CD4-positive, alpha-beta T cell treated with Interleukin-4 for 4 hours (primary cell): ENCODE measurements around the gene SLC25A19.

ENCODE experiments used
- DNase-seq: peaks from one replicate; pipeline ENCODE4 v3.0.0-alpha.2; 2020

SLC25A19 gene

DNA sequence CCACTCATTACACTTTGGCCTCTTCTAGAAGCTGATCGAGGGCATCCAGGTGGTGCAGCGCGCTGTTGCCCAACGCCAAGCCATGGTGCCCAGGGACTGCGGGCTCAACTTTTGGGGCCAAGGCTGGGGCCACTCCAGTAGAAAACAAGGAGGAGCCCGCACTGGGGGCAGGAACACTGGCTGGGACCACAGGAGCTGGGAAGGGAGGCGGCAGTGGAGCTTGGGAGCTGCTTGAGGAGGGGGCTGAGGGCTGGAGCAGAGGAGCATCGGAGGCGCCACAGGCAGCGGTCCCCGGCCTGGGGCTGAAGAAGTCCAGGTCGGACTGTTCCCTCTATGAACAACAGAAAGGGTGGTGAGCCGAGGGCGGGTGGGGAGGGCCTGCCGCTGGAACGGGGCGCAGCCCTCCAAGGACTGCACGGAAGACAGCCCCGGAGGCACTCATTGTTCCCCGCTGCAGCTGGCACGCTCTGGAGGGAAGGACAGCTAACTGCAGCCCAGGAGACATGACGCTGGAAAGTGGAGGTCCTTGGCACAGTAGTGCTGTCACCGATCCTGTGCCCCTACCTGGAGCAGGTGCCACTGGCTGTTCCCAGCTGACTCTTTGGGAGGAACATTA lies 49.3 kb downstream of the SLC25A19 start:
- DNase-seq, result no peak

DNA sequence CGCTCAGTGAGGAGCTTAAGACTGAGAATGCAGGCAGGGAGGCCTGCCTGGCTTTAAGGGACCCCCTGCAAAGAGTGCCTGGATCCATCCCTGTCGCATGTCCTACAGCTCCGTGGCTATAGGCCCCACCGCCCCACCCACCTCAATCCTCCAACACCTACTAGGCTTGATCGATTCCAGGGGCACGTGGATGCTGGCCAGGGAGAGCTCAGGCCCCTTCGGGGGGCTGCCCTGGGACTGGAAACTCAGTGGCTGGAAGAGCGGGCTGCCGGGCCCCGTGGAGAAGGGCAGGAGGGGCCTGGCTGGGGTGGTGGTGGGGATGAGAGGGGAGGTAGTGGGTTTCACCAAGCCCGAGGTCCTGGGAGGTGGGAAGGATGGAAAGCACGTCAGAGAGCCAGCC lies 50.0 kb downstream of the SLC25A19 start:
- DNase-seq, result no peak

DNA sequence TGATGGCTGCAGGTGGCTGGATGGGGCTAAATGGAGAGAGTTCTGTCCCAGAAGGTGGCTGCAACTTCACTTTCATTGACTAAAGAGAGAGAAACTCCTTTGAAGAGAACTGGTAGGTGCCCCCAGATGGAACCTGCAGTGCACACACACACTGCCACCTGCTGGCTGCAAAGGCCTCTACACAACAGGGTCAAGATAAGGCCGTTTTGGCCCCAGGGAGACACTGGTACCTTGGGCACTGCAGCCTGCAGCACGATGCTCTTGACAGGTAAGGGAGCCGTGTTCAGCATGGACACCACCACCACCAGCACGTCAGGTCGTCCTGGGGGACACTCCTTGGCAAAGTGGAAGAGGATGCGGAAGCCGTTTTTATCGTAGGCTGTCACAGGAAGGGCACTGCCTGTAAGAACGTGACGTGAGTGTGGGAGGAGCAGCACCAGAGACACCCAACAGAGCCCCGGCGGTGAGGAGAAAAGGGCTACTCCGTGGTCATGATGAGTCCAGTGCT lies 50.5 kb downstream of the SLC25A19 start:
- peak; percentile 60 for DNase-seq

DNA sequence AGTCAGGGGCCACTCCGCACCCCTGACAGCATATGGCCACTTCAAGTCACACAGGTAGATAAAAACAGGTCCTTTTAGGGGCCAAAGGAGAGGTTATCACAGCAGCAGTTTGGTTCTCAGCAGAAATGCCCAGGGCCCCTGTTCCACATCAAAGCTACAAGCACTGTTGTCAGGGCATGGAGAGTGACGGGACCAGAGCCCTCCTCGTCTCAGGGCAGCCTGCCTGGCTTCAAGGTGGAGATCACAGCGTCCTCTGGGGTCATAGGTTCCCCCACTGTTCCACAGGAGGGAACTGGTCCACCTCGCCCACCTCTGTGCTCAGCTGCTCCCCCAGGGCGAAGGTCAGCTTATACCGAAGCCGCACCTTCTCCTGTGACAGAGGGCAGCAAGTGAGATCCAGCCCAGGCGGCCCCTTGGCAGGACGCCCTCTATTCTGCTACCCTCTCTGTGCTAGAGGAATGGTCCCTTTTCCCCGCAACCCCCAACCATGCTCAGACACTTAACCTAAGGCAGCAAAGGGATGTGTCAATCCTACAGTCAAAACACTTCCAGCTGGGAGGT lies 51.1 kb downstream of the SLC25A19 start:
- DNase-seq, result no peak

DNA sequence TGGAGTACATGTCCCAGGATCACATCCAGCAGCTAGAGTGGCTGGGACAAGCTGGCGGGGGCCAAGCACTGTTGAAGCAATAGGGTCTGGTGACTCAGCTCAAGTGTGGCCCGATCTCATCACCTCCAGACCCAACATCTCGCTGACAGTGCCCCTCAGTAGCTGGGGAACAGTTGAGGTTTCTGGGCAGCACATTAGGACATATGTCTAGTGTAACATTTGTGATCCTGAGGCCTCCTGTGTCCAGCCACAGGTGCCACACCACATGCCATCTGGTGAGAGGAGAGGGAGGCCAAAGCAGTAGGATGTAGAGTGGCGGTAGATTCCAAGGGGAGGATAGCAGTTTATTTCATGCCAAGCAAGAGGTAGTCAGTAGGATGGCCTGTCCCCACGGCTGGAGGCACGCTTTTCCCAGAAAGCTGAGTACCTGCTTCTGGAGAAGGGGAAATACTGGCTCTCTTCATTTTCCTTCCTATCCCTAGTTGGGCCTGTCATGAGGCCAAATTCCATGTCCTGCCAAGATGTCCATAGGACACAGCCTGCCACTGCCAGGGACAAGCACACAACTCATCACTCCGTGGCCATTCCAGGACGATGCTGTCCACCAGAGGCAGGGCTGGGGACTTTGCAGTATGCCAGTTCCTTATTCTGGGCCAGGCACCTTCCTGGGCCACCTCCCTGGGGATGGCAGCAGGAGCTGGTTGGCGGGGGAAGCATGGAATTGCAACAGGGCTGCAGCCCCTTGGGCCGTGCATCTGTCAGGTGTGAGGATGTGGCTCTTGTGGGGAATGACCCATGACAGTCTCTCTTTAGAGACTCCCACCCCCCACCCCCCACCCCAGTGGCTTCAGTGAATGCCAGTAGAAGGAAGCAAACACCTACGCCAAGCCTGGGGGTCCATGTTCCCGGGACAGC lies 51.9 kb downstream of the SLC25A19 start:
- DNase-seq, result no peak

DNA sequence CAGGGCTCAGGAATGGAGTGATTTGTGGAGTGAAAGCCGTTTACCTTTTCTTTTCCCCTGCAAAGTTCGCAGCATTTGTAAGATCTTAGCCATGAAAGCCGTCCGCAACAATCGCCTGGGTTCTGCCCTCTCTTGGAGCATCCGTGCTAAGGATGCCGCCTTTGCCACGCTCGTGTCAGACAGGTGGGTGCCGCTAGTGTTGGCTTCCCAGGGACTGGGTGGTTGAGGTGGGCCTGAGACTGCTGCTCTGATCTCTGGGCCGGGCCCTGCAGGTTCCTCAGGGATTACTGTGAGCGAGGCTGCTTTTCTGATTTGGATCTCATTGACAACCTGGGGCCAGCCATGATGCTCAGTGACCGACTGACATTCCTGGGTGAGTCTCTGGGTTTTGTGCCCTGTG lies 56.4 kb downstream of the SLC25A19 start:
- no peak for DNase-seq

DNA sequence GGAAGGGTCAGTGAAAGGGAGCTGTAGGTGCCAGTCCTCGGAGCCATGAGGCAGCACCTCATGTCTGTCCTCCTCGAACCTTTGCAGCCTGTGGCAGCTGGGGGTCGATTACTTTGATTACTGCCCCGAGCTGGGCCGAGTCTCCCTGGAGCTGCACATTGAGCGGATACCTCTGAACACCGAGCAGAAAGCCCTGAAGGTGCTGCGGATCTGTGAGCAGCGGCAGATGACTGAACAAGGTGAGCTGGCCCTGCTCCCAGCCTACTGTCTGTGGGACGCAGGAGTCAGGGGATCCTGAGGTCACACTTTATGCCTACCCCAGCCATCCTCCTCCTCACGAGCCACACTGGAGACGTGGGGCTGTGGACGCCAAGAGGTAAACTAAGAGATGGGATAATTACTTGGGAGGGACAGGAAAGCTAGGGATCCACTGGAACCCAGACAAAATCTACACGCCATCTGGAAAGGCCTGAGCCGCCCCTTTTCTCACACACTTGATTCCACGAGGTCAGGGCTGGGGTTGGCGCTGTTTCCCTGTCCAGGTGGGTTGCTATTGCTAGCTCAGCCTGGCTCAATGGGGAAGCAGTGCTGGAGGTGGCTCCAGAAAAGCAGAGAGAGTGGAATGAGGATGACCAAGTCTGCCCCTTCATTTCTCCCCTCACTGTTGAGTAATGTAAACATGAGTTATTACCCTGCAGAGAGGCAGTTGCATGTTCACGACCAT lies 57.3 kb downstream of the SLC25A19 start:
- DNase-seq, result no peak

DNA sequence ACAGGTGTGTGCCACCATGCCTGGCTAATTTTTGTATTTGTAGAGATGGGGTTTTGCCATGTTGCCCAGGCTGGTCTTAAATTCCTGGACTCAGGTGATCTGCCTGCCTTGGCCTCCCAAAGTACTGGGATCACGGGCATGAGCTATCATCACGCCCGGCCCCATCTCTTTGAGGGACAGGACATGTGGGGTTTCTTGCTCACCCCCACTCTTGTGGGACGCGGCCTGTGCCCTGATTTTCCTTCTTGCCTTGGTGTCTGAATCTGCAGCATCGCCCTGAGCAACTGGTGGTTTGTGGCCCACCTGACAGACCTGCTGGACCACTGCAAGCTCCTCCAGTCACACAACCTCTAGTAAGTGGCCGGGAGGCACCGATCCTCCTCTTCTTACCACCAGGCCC lies 58.2 kb downstream of the SLC25A19 start:
- DNase-seq, result no peak

DNA sequence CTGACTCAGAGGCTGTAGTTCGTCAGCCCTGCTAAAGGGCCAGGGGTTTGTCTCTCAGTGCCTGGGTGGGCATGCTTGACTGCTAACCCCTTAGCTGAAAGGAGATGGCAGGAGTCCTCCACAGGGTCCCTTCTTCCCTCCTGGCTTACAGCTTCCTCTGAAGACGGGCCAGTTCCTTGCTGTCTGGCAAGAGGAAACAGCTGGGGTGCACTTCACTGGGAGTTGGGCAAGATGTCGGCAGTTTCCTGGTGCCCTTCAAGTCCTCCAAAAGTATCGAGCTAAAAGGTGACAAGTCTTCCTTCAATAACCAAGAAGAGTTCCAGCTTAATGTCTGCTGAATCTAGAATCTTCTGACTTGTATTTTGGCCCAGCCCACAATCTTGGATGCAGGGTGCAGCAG lies 60.4 kb downstream of the SLC25A19 start:
- no peak for DNase-seq

DNA sequence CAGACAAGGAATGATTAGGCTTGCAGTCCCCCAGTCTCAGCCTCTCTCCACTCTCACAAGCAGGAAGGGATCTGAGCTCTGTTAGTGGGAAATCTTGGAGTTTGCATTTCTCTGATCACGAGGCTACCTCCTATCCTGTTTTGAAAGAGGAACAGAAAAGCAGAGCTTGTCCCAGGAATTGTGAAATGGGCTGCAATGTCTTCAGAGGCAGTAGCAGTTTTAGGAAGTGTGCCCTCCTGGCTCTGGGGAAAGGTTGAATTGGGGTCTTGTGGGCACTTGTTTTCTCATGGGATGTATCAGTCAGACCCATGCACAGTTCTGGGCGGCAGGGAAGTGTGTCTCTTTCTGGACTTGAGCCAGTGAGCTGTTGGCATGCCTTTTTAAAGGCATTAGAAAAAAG lies 60.9 kb downstream of the SLC25A19 start:
- no peak for DNase-seq

DNA sequence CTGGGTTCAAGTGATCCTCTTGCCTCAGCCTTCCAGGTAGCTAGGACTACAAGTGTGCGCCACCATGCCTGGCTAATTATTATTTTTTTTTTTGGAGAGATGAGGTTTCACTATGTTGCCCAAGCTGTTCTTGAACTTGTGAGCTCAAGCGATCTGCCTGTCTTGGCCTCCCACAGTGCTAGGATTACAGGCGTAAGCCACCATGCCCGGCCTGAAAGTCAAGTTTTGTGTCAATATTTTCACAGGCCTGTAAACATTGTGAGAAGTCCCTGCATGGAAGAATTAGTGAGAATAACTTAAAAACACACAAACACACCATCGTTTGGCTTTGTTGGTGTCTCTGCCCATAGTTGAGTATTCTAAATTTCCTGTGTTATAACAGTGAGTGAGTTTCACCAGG lies 61.5 kb downstream of the SLC25A19 start:
- DNase-seq, result no peak

DNA sequence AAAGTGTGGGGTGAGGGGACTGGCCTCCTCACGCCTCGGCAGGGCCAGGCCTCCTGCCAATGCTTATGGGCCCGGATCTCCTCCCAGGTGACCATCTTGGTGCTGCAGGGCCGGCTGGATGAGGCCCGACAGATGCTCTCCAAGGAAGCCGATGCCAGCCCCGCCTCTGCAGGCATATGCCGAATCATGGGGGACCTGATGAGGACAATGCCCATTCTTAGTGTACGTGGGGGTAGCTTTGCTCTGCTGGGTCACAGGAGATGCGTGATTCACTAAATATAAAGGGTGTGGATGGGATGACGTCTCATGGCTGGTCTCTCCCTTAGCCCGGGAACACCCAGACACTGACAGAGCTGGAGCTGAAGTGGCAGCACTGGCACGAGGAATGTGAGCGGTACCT lies 64.2 kb downstream of the SLC25A19 start:
- DNase-seq, result no peak
